GM23248 (cell line): ENCODE results near the gene IL6.
"Not testable (repeated sequence)": the region's sequence is repeated elsewhere in the genome, so short reads cannot be mapped to it uniquely, and the experiment has no call there.

Experiments used
- EZH2 ChIP-seq: fragments of 200-600 bp; sonication (generic); IDR thresholded peaks from 2 replicates; pipeline ENCODE4 v1.6.1; 2018; ENCODE audit warnings: antibody characterized with exemption, mild to moderate bottlenecking; ENCODE audit not compliant: insufficient read depth, poor library complexity, severe bottlenecking
- EZH2phosphoT487 ChIP-seq: fragments of 200-600 bp; sonication (generic); IDR thresholded peaks from 2 replicates; pipeline ENCODE4 v1.6.1; 2018; ENCODE audit warnings: antibody characterized with exemption, moderate library complexity, mild to moderate bottlenecking, low read depth; ENCODE audit not compliant: insufficient read depth

DNA sequence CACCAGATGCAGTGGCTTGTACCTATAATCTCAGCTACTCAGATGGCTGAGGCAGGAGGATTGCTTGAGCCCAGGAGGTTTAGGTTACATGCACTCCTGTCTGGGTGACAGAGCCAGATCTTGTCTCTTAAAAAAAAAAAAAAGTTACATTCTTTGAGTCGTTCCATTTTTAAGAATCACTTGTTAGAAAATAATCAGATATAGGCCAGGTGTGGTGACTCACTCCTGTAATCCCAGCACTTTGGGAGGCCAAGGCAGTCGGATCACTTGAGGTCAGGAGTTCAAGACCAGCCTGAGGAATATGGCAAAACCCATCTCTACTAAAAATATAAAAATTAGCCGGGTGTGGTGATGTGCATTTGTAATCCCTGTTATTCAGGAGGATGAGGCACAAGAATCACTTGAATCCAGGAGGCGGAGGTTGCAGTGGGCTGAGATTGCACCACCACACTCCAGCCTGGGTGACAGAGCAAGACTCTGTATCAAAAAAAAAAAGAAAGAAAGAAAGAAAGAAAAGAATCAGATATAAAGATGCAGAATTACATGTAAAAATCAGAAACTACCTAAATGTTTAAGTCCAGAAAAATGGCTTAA lies 52.8 kb downstream of the IL6 start:
- not testable (repeated sequence) for TF ChIP-seq EZH2, EZH2phosphoT487
